GM15510 (cell line): ENCODE results near the gene NTN5.
A peak's percentile ranks its signal among the peaks of the same experiment; 100 is the strongest.

Experiments used
- POLR2A ChIP-seq: IDR thresholded peaks from 3 replicates; pipeline ENCODE4 v1.6.1; 2011; ENCODE audit warnings: borderline replicate concordance; ENCODE audit not compliant: insufficient read length; ENCODE audit errors: extremely low read depth

The NTN5 gene

DNA sequence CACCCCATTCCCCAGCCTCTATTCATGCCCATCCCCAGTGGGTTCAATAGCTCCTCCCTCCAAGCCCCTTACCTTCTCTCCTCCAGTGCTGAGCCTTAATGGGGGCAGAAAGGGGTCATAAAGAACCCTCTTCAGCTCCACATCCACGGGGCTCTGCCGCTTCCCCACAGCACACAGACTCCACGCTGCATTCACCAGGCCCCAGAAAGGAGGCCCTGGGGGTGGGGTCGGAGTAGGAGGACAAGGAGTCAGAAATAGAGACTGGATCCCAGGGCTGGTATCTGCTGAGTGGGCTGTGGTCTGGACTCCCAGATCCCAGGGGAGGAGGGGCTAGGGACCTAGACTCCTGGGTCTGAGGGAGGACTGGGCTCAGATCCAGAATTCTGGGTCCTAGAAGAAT, 28.5 kb downstream of the NTN5 start:
- TF ChIP-seq POLR2A = no peak

DNA sequence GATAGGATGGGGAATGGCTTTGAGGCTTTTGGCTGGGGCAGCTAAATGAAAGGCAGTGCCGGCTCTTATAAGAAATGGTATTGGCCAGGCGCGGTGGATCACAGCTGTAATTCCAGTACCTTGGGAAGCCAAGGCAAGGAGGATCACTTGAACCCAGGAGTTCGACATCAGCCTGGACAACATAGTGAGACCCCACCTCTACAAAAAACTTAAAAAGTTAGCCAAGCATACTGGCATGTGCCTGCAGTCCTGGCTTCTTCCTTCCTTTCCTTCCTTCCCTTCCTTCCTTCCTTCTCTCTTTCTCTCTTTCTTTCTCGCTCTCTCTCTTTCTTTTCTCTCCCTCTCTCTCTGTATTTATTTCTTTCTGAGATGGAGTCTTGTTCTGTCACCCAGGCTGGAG, 30.0 kb downstream of the NTN5 start:
- TF ChIP-seq POLR2A = no peak

GRCh38 chr19:48641850-48642249, 31.0 kb downstream of the NTN5 start:
- TF ChIP-seq POLR2A = no peak

GRCh38 chr19:48639483-48640375, 33.1 kb downstream of the NTN5 start:
- no peak for TF ChIP-seq POLR2A

- TF ChIP-seq POLR2A = no peak
Measured at GRCh38 chr19:48638831-48639381, 33.9 kb downstream of the NTN5 start.

DNA sequence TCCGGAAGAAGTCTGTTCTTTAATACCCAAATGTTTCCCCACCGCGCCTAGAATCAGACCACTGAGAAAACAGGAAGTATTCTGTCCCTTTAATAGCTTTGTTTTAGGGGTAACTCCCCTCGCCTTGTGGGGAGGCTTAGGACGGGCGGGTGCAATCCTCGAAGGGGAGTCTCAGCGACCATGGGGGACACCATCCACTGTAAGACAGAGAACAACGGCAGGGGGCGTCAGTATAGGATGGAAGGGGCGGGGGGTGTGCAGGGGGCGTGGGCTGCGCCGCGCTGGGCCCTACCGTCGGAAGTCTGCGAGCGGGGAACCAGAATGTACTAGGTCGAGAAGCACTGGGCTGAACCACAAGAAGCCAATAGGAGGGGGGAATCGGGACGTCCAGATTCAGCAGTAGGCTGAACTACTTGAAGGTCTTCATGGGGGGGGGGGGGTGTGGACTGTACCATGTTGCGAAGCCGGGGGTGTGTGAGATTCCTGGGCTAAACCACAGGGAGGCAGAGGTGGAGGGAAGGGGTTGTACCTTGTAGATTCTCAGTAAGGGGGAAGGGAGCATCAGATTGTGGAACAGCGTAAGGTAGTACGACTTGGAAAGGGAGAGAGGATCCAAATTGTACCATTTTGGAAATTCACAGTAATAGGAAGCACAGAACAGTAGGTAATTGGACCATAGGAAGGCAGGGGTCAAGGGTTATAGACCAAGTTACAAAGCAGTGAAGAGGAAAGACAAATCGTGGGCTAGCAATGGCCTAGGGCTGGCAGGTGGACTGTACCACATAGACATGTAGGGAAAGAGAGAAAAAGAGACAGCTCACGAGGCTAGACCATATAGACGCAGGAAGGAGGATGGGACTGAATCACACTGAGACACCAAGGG, 34.6 kb downstream of the NTN5 start:
- peak; percentile 36 for TF ChIP-seq POLR2A

DNA sequence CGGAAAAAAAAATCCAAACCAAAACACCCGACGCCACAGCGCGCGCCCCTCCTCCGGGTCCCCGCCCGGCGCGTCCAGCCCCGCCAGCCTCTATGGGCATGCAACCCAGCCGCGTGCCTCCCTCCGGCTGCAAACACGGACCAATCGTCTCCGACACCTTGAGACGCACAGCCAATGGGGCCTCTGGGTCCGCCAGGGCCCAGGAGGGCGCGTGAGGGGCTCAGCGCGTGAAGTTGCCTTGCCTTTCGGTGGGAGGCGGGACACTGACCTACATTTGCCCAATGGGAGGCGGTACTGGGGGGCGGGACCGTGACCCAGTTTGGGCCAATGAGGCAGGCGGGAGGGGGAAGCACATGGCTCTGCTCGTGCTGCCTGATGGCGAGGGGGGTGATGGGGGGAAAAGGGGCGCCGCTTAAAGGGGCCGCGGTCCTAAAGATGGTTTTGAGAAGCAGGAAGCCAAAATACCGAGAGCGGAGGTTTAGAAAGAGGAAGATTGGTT, 35.3 kb downstream of the NTN5 start:
- TF ChIP-seq POLR2A = peak; percentile 12

GRCh38 chr19:48636859-48637448, 35.9 kb downstream of the NTN5 start, which contains the start of gene DBP:
DBP (minus strand) TSS chr19:48637379; CDS start chr19:48636994, 385 bp downstream.
- peak; percentile 44 for TF ChIP-seq POLR2A

GRCh38 chr19:48635966-48636858, 36.6 kb downstream of the NTN5 start:
- TF ChIP-seq POLR2A = no peak

DNA sequence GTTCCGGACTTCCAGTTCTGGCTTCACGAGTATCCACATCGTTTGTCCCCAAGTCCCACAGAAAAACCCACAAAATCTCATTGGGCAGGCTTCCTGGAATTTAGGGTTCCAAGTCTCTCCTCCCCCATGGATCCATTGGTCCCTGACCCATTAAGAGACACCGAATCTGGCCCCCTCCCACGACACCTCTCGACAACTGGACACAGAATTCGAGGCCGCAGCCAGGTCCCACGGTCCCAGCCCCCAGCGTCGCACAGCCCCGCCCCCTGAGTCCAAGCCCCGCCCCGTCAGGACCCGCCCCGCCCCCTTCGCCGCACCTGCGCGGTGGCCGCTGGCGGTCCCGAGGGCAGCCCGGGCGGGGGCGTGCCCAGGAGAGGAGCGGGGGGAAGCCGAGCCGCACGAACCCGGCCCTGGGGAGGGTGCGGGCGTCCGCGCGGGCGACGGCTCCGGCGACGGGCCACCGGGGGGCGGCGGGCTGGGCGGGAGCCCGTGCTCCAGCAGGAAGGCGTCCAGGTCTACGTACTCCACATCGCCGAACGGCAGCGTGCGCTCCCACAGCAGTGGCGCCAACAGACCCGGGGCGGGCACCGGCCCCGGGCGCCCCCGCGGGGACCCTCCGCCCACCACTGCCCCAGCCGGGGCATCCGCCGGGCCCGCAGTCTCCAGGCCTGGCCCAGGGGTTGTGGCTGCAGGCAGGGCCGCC, 37.4 kb downstream of the NTN5 start:
- TF ChIP-seq POLR2A = peak; percentile 51

DNA sequence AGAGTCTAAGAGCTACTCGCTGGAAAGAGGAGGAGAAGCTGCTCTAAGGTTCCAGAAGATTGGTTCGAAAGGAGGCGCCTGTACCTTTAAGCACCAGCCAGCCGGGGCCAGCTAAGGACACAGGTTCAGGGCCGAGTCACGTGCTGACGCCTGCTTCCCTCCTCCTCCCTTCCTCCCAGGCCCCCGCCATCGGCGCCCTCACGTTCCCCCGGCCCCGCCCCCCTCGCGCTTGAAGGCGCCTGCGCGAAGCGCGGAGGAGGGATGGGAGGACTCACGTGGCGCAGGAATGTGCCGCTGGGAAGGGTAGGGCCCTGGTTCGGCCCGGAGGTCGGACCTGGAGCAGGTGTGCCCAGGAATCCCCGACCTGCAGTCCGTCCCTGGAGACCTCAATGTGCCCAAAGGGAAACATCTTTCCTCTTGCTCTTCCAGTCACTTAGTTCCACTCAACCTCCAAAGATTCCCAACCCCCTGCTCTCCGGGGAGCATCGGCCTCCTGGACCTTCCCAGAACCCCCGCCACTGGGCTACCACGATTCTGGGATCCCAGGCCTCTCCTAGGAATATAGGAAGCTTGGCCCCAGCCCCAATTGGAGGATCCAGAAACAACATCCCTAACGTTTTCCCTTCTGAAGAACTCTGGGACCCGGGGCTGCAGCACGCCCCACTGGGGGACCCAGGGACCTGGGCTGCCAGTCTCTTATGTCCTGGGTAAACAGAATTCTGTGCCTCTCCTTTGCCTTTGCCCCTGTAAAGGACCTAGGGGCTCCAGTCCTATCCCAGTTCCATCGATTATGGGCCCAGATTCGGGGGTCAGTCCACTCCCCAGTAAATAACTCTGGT, 38.2 kb downstream of the NTN5 start:
- TF ChIP-seq POLR2A = peak; percentile 58

- no peak for TF ChIP-seq POLR2A
Measured at GRCh38 chr19:48634036-48634342, 38.8 kb downstream of the NTN5 start.

GRCh38 chr19:48633148-48634035, 39.4 kb downstream of the NTN5 start:
- no peak for TF ChIP-seq POLR2A
